Panc1 (cell line): ENCODE results near the gene ALKBH6.

Experiments
- CTCF ChIP-seq: fragments of 450-650 bp; IDR thresholded peaks from 2 replicates; pipeline ENCODE4 v1.5.1; 2017; ENCODE audit warnings: mild to moderate bottlenecking
- POLR2AphosphoS5 ChIP-seq: IDR thresholded peaks from 2 replicates; pipeline ENCODE4 v1.6.1; 2012; ENCODE audit warnings: mild to moderate bottlenecking, low read depth, low read length, moderate library complexity
- SIN3A ChIP-seq: IDR thresholded peaks from 2 replicates; pipeline ENCODE4 v1.6.1; 2012; ENCODE audit warnings: low read depth, mild to moderate bottlenecking, low read length, moderate library complexity, borderline replicate concordance; ENCODE audit not compliant: insufficient read depth
- TF ChIP-seq, protein P1 (sequence below), 2 experiments: IDR thresholded peaks; 2 replicates each; pipeline ENCODE4 v1.6.1; 2011 to 2012; ENCODE audit warnings: low read depth in 2 of 2, control low read depth in 1 of 2, low read length in 1 of 2, mild to moderate bottlenecking in 1 of 2, moderate library complexity in 1 of 2; ENCODE audit not compliant: insufficient read depth in 1 of 2

DNA sequence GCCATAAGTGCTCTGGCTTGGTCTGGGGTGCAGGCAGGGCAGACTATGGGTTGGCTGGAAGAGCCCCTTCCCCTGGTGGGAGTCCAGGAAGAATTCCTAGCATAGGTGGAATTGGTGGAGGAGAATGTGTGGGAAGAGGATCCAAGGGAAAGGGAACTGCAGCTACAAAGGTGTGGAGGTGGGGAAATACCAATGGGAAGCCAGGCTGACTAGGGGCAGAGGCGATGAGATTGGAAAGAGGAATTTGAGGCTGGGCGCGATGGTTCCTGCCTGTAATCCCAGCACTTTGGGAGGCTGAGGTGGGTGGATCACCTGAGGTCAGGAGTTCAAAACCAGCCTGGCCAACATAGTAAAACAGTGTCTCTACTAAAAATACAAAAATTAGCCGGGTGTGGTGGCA, 23.9 kb downstream of the ALKBH6 start:
- TF ChIP-seq CTCF: no peak
- TF ChIP-seq POLR2AphosphoS5: no peak
- TF ChIP-seq, protein P1, sequence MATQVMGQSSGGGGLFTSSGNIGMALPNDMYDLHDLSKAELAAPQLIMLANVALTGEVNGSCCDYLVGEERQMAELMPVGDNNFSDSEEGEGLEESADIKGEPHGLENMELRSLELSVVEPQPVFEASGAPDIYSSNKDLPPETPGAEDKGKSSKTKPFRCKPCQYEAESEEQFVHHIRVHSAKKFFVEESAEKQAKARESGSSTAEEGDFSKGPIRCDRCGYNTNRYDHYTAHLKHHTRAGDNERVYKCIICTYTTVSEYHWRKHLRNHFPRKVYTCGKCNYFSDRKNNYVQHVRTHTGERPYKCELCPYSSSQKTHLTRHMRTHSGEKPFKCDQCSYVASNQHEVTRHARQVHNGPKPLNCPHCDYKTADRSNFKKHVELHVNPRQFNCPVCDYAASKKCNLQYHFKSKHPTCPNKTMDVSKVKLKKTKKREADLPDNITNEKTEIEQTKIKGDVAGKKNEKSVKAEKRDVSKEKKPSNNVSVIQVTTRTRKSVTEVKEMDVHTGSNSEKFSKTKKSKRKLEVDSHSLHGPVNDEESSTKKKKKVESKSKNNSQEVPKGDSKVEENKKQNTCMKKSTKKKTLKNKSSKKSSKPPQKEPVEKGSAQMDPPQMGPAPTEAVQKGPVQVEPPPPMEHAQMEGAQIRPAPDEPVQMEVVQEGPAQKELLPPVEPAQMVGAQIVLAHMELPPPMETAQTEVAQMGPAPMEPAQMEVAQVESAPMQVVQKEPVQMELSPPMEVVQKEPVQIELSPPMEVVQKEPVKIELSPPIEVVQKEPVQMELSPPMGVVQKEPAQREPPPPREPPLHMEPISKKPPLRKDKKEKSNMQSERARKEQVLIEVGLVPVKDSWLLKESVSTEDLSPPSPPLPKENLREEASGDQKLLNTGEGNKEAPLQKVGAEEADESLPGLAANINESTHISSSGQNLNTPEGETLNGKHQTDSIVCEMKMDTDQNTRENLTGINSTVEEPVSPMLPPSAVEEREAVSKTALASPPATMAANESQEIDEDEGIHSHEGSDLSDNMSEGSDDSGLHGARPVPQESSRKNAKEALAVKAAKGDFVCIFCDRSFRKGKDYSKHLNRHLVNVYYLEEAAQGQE (IDR thresholded peaks at IDR 0.05; ENCODE audit: insufficient read depth in 1 of 2, low read depth in 2 of 2, low read length in 1 of 2): no peak
- TF ChIP-seq SIN3A: no peak
